ENCODE results near the gene TRDN.

The TRDN gene

DNA sequence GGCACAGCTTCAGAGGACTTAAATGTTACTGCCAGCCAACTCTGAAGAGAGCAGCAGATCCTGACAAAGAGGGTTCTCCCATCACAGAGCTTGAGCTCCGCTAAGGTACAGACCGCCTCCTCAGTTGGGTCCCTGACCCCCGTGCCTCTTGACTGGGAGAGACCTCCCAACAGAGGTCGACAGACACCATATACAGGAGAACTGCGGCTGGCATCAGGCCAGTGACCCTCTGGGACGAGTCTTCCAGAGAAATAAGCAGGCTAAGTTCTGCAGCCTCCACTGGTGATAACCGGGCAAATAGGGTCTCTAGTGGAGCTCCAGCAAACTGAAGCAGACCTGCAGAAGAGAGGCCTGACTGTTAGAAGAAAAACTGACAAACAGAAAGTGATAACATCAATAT lies 453.8 kb downstream of the TRDN start:
- no peak for DNase-seq (ENCODE audit: low spot score)

DNA sequence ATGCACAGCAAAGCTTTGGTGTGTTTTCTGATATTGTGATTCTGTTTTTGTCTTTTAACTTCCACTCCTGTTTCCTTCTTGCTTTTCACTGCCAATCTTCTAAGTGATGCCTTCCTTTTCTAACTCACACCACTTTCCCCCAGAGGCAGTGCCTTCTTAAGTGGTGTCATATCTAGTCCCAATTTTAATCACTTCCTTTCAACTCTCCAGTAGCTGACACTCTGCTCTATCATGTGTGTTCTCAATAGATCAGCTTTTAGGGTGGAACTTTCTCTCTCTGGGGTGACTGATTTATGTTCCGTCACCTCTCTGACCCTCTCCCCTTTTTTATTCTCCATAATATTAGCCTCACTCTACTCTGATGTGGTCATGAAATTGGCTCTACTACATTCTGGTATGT lies 460.0 kb downstream of the TRDN start:
- no peak for DNase-seq (ENCODE audit: low spot score)

DNA sequence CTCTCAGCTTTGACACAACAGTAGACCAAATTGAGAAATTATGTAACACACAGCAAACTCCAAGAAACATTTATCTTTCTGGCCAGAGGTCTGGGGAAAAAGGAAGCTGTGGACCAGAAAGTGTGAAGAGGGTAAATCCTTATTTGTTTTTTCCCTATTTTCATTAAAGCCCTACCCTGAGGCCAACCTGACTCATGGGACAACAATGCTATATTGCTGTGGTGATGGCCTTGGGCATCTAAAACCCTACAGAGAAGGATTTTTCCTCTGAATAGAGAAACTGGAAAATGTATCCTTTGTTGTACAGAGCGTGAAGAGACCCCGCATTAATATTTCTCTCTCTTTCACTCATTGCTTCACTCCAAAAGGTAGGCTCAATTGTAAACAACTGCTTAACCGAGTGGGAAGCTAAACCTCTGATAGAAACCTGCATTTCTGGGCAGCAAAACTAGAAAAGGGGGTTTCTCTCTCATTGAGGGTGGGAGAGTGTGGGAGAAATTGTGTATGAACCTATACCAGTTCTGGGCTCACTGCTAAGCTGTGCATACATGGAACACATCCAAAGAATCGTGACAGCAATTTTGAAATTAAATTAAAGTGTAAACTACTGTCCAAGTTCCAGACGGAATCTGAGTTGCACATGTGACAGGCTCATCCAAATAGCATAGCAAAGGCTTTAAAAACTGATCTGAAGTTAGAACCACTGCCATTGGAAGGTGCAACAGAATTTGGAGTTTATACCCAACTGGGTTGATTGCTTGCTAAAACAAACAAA lies 465.2 kb downstream of the TRDN start:
- DNase-seq (ENCODE audit: low spot score): no peak

DNA sequence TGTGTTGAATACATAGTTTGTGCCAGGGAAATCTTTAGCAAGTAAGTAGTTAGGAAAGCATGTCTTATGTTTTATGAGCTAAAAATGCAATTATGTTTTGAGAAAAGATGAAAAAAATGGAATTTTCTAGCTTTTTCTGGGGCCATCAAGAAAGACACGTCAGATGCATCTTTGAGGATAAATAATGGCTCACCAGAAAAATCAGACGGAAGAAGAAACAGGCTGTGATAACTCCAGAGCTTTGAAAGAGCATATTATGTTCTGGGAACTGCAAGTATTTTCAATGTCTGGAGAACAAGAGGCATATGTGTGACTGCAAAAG lies 467.0 kb downstream of the TRDN start:
- no peak for DNase-seq (ENCODE audit: low spot score)

DNA sequence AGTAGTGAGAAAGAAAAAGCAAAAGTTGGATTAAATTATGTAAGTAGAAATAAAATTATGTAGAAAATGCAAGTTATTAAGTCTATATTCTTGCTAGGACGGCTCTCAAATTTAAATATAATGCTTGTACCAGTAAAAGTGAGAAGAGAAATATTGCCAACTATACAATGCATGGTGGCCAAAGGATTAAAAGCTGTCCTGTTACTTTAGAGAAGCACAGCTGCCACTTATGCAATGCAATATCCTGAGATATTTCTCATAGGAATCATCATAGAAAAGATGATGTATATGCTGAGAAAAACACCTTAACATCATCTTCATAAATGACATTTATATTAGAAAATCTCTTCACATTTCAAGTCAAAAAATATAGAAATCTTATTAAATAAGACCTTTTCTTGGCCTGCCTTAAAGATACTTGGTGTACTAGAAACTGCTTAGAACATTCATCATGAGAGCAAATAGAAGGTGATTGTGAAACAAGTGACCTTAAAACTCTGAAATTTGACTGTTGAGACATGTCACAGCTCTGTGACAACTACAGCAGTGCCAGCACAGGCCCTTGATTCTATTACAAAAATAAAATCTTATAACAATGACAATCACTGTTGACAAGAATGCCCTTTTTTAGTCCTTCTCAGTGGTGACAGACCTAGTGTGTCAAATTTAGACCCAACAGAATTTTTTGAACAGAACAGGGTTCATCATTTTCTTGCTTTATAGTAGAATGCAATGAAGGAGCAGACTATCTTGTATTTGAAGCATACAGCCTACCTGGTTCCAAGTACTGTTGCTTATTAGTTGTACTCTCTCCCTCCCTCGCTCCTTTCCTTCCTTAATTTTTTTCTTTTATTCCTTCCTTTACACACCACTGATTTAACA lies 467.6 kb downstream of the TRDN start:
- DNase-seq (ENCODE audit: low spot score): no peak

DNA sequence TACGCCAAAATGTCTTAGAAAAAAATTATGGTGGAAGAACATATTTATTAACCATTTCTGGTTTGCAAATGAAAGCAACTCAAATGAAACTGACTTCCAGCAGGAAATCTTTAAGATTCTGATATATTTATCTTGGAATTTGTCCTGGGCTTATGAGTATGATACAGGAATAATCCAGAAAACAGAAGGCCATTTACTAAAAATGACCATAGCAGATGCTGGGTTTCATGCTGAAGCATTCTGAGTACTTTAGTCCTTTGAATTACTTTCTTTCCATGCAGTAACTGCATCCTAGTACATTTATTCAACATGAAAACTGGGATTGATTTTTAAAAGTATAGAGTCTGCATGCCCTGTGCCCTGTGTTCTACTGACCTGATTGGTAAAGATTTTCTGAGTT lies 468.3 kb downstream of the TRDN start:
- DNase-seq (ENCODE audit: low spot score): no peak

All from SK-N-DZ (cell line).